SU-DHL-6 (cell line): Measurements from ENCODE around the gene BBLN.

Source experiments
- H2AFZ ChIP-seq: fragments of 200-600 bp; sonication (generic); 2 replicates; pipeline ENCODE4 v1.6.1; 2014; ENCODE audit warnings: low read depth, mild to moderate bottlenecking, moderate library complexity, mixed read lengths, antibody characterized with exemption, low read length; ENCODE audit not compliant: severe bottlenecking
- H3F3A ChIP-seq: fragments of 200-600 bp; shearing (Covaris generic); 2 replicates; pipeline ENCODE4 v1.6.0; 2016; ENCODE audit warnings: antibody characterized with exemption, mild to moderate bottlenecking; ENCODE audit not compliant: insufficient read depth
- H3K27ac ChIP-seq: fragments of 200-600 bp; sonication (generic); 2 replicates; pipeline ENCODE4 v1.5.1; 2016; ENCODE audit warnings: low read depth, mild to moderate bottlenecking, low read length, moderate library complexity, mixed read lengths
- H3K27me3 ChIP-seq: fragments of 200-600 bp; sonication (generic), shearing (Covaris generic); 2 replicates; pipeline ENCODE4 v1.6.0; 2014; ENCODE audit warnings: mild to moderate bottlenecking, low read length
- H3K36me3 ChIP-seq: fragments of 200-600 bp; sonication (generic); 2 replicates; pipeline ENCODE4 v1.6.1; 2014; ENCODE audit warnings: mild to moderate bottlenecking, low read length, mixed read lengths
- H3K4me2 ChIP-seq: fragments of 300-600, 200-600 bp; shearing (Covaris generic), sonication (generic); 2 replicates; pipeline ENCODE4 v1.6.0; 2014; ENCODE audit warnings: low read length, low read depth, mild to moderate bottlenecking; ENCODE audit not compliant: poor library complexity, severe bottlenecking
- H3K4me3 ChIP-seq: fragments of 200-600 bp; sonication (generic); 2 replicates; pipeline ENCODE4 v1.5.1; 2014; ENCODE audit warnings: antibody characterized with exemption, low read length, mild to moderate bottlenecking, mixed read lengths; ENCODE audit not compliant: insufficient read depth, poor library complexity, severe bottlenecking
- H3K79me2 ChIP-seq: fragments of 200-600 bp; sonication (generic); 2 replicates; pipeline ENCODE4 v1.6.1; 2014; ENCODE audit warnings: mild to moderate bottlenecking, low read length, moderate library complexity; ENCODE audit not compliant: insufficient read depth
- H3K9ac ChIP-seq: fragments of 200-600 bp; sonication (generic); 2 replicates; pipeline ENCODE4 v1.7.0; 2014; ENCODE audit warnings: mild to moderate bottlenecking, low read length
- H3K9me2 ChIP-seq: fragments of 200-600 bp; sonication (generic); replicated peaks from 2 replicates; pipeline ENCODE4 v1.6.1; 2014; ENCODE audit warnings: low read length; ENCODE audit not compliant: insufficient read depth
- H3K9me3 ChIP-seq: fragments of 200-600 bp; sonication (generic); 2 replicates; pipeline ENCODE4 v1.6.1; 2014; ENCODE audit warnings: low read length, mixed read lengths; ENCODE audit not compliant: insufficient read depth
- H4K20me1 ChIP-seq: fragments of 200-600 bp; sonication (generic); 2 replicates; pipeline ENCODE4 v1.6.1; 2014; ENCODE audit warnings: low read depth, mild to moderate bottlenecking, antibody characterized with exemption, low read length, moderate library complexity, mixed read lengths
- CTCF ChIP-seq: fragments of 200-600 bp; sonication (generic); IDR thresholded peaks from one replicate; pipeline ENCODE4 v1.5.1; 2017; ENCODE audit warnings: antibody characterized with exemption, mild to moderate bottlenecking, low read length, moderate library complexity; ENCODE audit not compliant: insufficient read depth, poor library complexity, severe bottlenecking
- EZH2phosphoT487 ChIP-seq: fragments of 200-600 bp; sonication (generic), shearing (Covaris generic); conservative IDR thresholded peaks from 2 replicates; pipeline ENCODE4 v1.6.1; 2018; ENCODE audit warnings: mild to moderate bottlenecking, antibody characterized with exemption, low read length, moderate library complexity, mixed read lengths

The BBLN gene

GRCh38 chr9:128204858-128205257, 44.8 kb downstream of the BBLN start:
- Histone ChIP-seq H3F3A (no peaks in the 10 kb centered on the region), H3K27ac (no peak overlapping the region), H3K9me3 (no peaks in the 10 kb centered on the region), H3K36me3 (no peaks in the 10 kb centered on the region), H3K79me2 (no peaks in the 10 kb centered on the region), H3K4me3 (no peak overlapping the region), H3K4me2 (no peak overlapping the region), H3K27me3 (no peaks in the 10 kb centered on the region), H2AFZ (no peak overlapping the region), H3K9ac (no peak overlapping the region), H3K9me2 (no peaks in the 10 kb centered on the region), H4K20me1 (no peaks in the 10 kb centered on the region)
- TF ChIP-seq CTCF (no peak), EZH2phosphoT487 (no peak)

GRCh38 chr9:128205296-128205944, 45.4 kb downstream of the BBLN start:
- Histone ChIP-seq H3K9me2 (no peaks in the 10 kb centered on the region), H3K9me3 (no peaks in the 10 kb centered on the region), H3K27ac (no peak overlapping the region), H3K4me3 (no peak overlapping the region), H2AFZ (no peak overlapping the region), H3K27me3 (no peaks in the 10 kb centered on the region), H4K20me1 (no peaks in the 10 kb centered on the region), H3K4me2 (no peak overlapping the region), H3K36me3 (no peaks in the 10 kb centered on the region), H3K9ac (no peak overlapping the region), H3K79me2 (no peaks in the 10 kb centered on the region), H3F3A (no peaks in the 10 kb centered on the region)
- TF ChIP-seq CTCF (no peak), EZH2phosphoT487 (no peak)

- no peaks in the 10 kb centered on the region for H3K27me3 ChIP-seq
- no peak overlapping the region for H3K9ac ChIP-seq
- H3K36me3 ChIP-seq = no peaks in the 10 kb centered on the region
- TF ChIP-seq EZH2phosphoT487 = no peak
- TF ChIP-seq CTCF = no peak
- no peak overlapping the region for H3K27ac ChIP-seq
- no peaks in the 10 kb centered on the region for H4K20me1 ChIP-seq
- H3F3A ChIP-seq = no peaks in the 10 kb centered on the region
- H3K4me2 ChIP-seq = no peak overlapping the region
- no peak overlapping the region for H3K4me3 ChIP-seq
- no peaks in the 10 kb centered on the region for H3K9me3 ChIP-seq
- no peaks in the 10 kb centered on the region for H3K9me2 ChIP-seq
- no peak overlapping the region for H2AFZ ChIP-seq
- H3K79me2 ChIP-seq = no peaks in the 10 kb centered on the region
Observed at GRCh38 chr9:128206484-128206883, 46.4 kb downstream of the BBLN start.
